Effector CD4-positive, alpha-beta T cell (primary cell): ENCODE measurements around the gene SYTL5.

ENCODE experiments used
- DNase-seq: peaks from one replicate; pipeline ENCODE4 v3.0.0-alpha.2; 2020

Gene SYTL5

GRCh38 chrX:38028300-38028699 is 21.9 kb downstream of the SYTL5 start:
- DNase-seq, result no peak

GRCh38 chrX:38036466-38036865 is 30.1 kb downstream of the SYTL5 start:
- DNase-seq, result no peak

- DNase-seq, result no peak
These were observed 32.1 kb downstream of the SYTL5 start for GRCh38 chrX:38038501-38038900.

- no peak for DNase-seq
These were observed 34.9 kb downstream of the SYTL5 start for GRCh38 chrX:38041237-38041636.

GRCh38 chrX:38044701-38045100 is 38.3 kb downstream of the SYTL5 start:
- DNase-seq, result no peak

DNA sequence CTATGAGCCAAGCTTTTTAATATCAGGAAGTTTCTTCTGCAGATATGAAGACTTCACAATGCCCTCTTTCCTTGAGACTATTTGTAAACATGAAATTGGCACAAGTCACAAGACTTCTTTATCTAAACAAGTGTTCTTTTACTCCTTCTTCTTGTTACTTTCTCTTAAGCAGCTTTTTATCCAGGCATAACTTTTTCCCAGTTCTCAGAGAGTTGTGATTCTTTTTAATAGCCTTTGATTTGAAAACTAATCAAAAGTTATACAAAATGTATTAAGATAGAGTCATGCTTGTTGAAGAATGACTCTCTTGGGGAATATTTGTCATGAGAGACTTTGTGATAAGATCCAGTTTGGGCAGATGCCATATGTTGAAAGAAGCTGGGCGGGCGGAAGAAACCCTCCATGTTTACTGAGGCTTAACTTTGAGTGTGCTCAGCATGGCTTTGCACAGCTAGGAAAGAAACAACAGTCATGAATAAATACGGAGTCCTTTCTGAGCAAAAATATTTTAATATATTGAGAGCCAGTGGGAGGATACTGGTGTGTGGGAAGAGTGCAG is 39.3 kb downstream of the SYTL5 start:
- no peak for DNase-seq

DNA sequence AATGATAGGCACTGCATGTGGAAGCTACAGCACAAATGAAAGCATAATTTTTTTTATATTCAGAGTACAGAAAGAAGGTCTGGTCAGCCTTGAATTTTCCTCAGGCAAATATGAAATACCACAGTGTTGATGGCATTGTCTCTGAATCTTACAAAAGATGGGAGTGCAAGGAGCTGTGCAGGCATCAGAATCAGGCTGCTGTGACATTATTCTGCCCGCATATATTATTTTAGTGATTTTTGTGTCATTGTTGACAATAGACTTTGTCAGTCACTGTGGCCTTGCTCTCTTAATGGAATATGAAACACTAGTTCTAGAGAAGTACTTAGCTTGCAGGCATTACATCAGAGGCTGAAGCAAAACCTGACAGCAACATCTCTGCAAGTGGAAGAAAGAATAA is 42.5 kb downstream of the SYTL5 start:
- DNase-seq, result no peak

GRCh38 chrX:38050806-38051205 is 44.5 kb downstream of the SYTL5 start:
- no peak for DNase-seq

- no peak for DNase-seq
These were observed 45.7 kb downstream of the SYTL5 start for GRCh38 chrX:38052096-38052495.

- DNase-seq, result no peak
These were observed 49.0 kb downstream of the SYTL5 start for GRCh38 chrX:38055170-38055847.

- DNase-seq, result no peak
These were observed 54.1 kb downstream of the SYTL5 start for GRCh38 chrX:38060331-38060878.

GRCh38 chrX:38061335-38061734 is 55.0 kb downstream of the SYTL5 start:
- no peak for DNase-seq

DNA sequence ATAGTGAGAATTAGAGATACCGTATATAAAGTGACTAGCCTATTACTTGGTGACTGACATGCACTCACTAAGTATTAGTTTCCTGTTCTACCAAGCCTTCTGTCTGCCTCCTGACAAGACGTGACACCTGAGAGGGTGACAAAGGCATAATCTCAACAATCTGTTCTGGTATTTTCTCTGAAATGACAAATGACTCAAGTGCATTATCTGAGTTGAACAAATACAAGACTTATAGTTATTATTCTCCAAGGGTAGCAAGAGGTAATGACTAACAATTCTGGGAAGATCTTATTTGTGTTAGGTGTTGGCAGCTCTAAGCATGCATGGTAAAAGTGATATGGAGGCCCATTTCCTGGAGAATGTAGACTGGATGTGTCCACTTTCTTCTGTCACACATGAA is 60.6 kb downstream of the SYTL5 start:
- DNase-seq, result no peak

DNA sequence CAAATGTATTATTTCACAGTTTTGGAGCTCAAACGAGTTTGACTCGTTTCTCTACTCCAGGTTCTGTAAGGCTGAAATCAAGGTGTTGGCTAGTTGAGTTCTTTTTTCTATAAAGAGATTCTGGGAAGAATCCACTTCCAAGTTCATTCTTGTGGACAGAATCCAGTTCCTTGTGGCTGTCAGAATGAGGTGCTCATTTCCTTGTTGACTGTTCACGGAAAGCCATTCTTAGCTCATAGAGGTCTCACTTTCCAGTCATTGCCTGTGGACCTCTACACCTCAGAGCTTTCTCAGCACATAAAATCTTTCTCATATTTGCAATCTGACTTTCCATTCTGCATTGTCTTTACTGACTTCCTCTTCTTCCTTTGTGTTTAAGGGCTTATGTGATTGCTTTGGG is 62.9 kb downstream of the SYTL5 start:
- no peak for DNase-seq

DNA sequence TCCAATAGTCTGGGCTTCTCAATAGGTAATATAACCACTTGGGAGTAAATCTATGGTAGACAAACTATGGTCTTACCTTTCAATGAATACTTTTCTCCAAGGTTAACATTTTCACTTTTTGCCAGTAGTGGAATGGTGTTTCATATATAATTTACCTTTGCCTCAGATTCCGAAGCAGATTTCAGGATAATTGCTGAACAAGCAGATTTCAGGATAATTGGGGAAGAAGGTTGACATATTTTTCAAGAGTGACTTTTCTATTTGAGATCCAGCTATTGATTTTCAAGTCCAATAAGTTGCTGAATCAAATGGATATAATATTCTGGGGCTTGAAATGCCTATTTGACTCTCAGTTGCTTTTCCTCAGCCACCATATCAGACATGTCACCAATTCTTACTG is 63.6 kb downstream of the SYTL5 start:
- no peak for DNase-seq

DNA sequence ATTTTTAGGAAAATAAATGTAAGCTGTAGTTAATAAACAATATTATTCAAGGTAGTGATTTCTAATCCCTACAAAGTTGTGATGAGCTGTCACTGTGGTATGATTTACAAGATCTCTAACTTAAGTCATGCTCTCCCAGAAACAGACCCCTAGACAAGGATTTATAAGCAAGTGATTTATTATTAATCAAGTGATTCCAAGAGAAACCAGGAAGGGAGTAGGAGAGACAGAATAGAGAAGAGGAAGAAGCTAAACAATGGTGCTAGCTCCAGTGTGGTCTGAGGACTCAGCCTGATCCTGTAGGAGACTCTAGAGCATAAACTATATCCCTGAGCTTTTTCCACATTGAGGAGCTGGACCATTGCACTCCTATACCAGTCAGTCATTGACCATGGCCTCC is 73.1 kb downstream of the SYTL5 start:
- no peak for DNase-seq

GRCh38 chrX:38080808-38081207 is 74.5 kb downstream of the SYTL5 start:
- no peak for DNase-seq

GRCh38 chrX:38081909-38082308 is 75.6 kb downstream of the SYTL5 start:
- DNase-seq, result no peak

DNA sequence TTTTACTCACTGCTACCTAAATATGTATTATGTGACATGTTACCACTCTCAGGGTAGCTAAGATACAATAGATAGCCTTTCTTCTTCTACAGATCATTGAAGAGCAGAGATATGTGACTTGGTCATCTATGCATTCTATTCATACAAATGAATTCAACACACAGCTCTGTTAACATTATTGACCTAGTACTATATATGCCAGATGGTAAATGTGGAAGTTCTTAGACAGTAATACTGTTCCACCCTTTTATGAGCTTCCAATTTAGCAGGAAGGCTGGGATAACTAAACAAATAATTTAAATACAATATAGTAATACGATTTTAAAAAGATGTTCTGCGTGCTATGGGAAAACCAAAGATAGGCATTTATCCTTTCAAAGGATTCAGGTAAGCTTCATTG is 76.0 kb downstream of the SYTL5 start:
- no peak for DNase-seq

DNA sequence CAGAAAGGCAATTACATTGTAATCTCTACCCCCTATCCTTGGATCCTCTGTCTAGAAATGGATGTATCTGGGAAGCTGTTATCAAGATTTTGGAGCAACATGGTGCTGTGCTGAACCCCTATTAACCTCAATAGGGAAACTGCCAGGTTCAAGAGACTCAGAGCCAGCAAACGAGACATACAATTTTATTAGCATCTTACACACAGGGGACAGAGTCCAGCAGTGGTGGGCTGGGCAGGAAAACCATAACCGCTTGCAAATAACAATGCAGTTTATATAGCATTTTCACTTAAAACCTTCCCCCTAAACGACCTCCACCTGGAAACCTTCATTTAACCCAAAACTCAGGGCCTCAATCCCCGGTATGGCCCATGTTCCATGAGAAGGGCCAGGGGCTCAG is 79.5 kb downstream of the SYTL5 start:
- no peak for DNase-seq

GRCh38 chrX:38086451-38087215 is 80.3 kb downstream of the SYTL5 start:
- DNase-seq, result no peak

- DNase-seq, result no peak
These were observed 81.2 kb downstream of the SYTL5 start for GRCh38 chrX:38087594-38087993.

- no peak for DNase-seq
These were observed 83.0 kb downstream of the SYTL5 start for GRCh38 chrX:38089173-38089982.
